Type B pancreatic cell (in vitro differentiated cells): ENCODE results near the gene CBL. TPM values are rescaled to one million over a fixed set of nuclear protein-coding genes. Genes with fewer than 3 reads are reported as not detected.
"Not testable (repeated sequence)": the region's sequence is repeated elsewhere in the genome, so short reads cannot be mapped to it uniquely, and the experiment has no call there.

Experiments
- DNase-seq: peaks from one replicate; pipeline ENCODE4 v3.0.0; 2021; ENCODE audit warnings: mixed read lengths; ENCODE audit not compliant: unreplicated experiment; ENCODE audit errors: extremely low spot score
- H3K27ac Mint-ChIP-seq: 2 replicates; pipeline ENCODE4 v1.8.0; 2021; ENCODE audit warnings: mild to moderate bottlenecking, mixed read lengths
- H3K27me3 Mint-ChIP-seq: 2 replicates; pipeline ENCODE4 v1.8.0; 2021; ENCODE audit warnings: mixed read lengths
- H3K36me3 Mint-ChIP-seq: 2 replicates; pipeline ENCODE4 v1.8.0; 2021; ENCODE audit warnings: mixed read lengths
- H3K4me1 Mint-ChIP-seq: one replicate; pipeline ENCODE4 v1.8.0; 2021; ENCODE audit warnings: mixed read lengths; ENCODE audit not compliant: unreplicated experiment
- H3K4me3 Mint-ChIP-seq: 2 replicates; pipeline ENCODE4 v1.8.0; 2021; ENCODE audit warnings: mild to moderate bottlenecking, mixed read lengths
- H3K9me3 Mint-ChIP-seq: 2 replicates; pipeline ENCODE4 v1.8.0; 2021; ENCODE audit warnings: mixed read lengths
- CTCF ChIP-seq: fragments of 200-600 bp; sonication (generic); conservative IDR thresholded peaks from 2 replicates; pipeline ENCODE4 v1.5.0; 2021; ENCODE audit warnings: antibody characterized with exemption, mild to moderate bottlenecking
- total RNA-seq: library from RNA; stranded (reverse); gene quantifications from 2 replicates; pipeline ENCODE4 v1.2.1, GENCODE V29; 2021; ENCODE audit warnings: low replicate concordance

CBL gene
- total RNA-seq, 1 donor from 2014 or later = 21.1 TPM

DNA sequence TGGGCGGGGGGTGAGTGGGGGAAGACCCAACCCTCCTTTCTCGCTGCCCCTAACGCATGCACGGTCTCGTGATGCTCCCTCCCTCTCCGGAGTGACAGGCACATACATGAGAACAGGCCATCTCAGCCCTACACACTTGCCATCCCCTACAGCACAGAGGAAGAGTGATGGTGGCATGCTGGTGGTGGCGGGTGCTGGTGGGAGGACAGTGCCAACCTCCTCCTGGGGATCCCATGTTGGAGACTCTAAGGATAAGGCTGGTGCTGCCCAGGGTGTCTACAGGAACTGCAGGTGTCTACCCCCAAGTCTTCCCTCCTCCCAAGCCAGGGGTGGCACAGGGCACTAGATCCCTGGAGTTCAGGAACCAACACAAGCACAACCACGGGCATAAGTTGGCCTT is 44.3 kb upstream of the CBL start:
- H3K4me1 Mint-ChIP-seq = no peaks in the 10 kb centered on the region
- peaks cover 18% of the 10 kb centered on the region for H3K27me3 Mint-ChIP-seq
- H3K36me3 Mint-ChIP-seq = no peaks in the 10 kb centered on the region
- no peak for TF ChIP-seq CTCF
- no peak overlapping the region for H3K4me3 Mint-ChIP-seq
- no peak for DNase-seq
- H3K9me3 Mint-ChIP-seq = no peaks in the 10 kb centered on the region
- no peak overlapping the region for H3K27ac Mint-ChIP-seq

GRCh38 chr11:119166368-119167076 is 39.6 kb upstream of the CBL start:
- Mint-ChIP-seq H3K4me3 (no peak overlapping the region), H3K9me3 (no peaks in the 10 kb centered on the region), H3K27ac (peak overlapping the region; percentile 50), H3K36me3 (no peaks in the 10 kb centered on the region), H3K4me1 (peaks cover 7% of the 10 kb centered on the region), H3K27me3 (peaks cover 5% of the 10 kb centered on the region)
- no peak for TF ChIP-seq CTCF
- no peak for DNase-seq

DNA sequence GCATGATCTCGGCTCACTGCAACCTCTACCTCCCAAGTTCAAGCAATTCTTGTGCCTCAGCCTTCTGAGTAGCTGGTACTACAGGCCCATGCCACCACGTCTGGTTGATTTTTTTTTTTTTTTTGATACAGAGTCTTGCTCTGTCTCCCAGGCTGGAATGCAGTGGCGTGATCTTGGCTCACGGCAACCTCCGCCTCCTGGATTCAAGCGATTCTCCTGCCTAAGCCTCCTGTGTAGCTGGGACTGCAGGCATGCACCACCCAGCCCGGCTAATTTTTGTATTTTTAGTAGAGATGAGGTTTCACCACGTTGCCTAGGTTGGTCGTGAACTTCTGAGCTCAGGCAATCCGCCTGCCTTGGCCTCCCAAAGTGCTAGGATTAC is 39.1 kb upstream of the CBL start:
- DNase-seq, H3K27me3 Mint-ChIP-seq, H3K4me3 Mint-ChIP-seq, H3K4me1 Mint-ChIP-seq, H3K9me3 Mint-ChIP-seq, H3K36me3 Mint-ChIP-seq: not testable (repeated sequence)
- peak overlapping the region; percentile 50 for H3K27ac Mint-ChIP-seq

DNA sequence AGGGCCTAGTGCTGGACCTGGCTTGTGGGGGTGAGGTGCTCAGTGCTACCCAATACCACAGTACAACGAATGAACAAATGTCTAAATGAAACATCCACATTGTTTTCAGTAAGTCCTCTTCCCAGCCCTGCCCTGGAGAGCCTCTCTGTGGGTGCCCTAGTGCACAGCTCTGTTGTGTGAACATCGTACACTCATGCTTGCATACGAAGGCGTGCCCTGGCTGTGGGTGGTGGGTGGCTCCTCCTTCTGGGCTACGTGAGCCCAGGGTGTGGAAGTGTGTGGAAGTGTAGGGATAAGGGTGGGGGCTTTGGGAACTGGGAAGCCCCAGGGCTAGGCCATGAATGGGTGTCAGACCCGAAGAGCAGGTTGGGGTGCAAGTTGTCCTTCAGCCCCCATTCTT is 38.2 kb upstream of the CBL start:
- Mint-ChIP-seq H3K4me1 (peaks cover 7% of the 10 kb centered on the region), H3K27me3 (no peaks in the 10 kb centered on the region), H3K4me3 (peak overlapping the region; percentile 79), H3K36me3 (no peaks in the 10 kb centered on the region), H3K27ac (peak overlapping the region; percentile 71), H3K9me3 (no peaks in the 10 kb centered on the region)
- TF ChIP-seq CTCF = no peak
- DNase-seq = no peak

DNA sequence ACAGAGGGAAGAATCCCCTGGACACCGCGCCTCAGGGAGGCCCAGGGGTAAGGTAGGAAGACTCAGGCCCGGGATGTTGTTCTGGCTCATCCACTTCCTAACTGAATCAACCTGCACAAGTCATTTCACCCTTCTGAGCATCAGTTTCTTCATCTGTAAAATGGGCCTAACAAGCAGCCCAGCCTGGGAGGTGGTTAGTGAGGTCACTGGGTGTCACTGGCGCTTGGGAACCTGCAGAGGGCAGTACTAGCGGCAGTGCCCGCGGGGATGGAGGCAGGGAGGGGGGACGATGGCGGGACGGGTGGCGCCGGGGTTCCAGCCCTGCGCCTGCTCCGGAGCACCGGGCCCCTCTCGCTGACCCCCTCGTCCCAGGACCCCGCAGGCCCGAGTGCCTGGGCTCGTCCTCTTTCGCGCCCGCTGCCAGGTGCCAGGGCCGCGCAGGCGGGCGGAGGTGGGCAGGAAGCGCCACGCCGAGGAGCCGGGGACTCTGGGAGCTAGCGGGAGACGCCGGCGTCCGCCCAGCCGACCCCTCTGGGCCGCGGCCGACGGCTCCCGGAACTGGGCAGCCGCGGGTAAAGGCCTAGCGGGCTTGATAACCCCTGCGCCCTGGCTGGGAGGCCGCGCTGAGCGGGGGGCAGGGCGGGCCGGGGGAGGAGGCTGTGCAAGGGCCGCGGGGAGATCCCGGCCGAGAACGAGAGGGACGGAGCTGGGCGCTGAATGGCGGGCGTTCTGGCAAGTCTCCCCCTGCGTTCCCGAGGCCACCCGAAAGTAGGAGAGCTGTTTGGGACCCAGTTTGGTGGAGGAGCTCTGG is 37.5 kb upstream of the CBL start, which contains the start of gene NLRX1:
Gene NLRX1, plus strand, starts transcription at position 255 of the 811 bp plus-strand sequence. CDS start 2,679 bp downstream, outside the sequence.
- peak within 1 kb of the TSS; percentile 89 for H3K4me3 Mint-ChIP-seq
- H3K9me3 Mint-ChIP-seq = no peaks in the 10 kb centered on the region
- H3K4me1 Mint-ChIP-seq = peaks cover 7% of the 10 kb centered on the region
- no peaks in the 10 kb centered on the region for H3K36me3 Mint-ChIP-seq
- H3K27ac Mint-ChIP-seq = peak within 1 kb of the TSS; percentile 84
- peak; percentile 83 for DNase-seq
- peak; percentile 84 for TF ChIP-seq CTCF
- no peaks in the 10 kb centered on the region for H3K27me3 Mint-ChIP-seq

DNA sequence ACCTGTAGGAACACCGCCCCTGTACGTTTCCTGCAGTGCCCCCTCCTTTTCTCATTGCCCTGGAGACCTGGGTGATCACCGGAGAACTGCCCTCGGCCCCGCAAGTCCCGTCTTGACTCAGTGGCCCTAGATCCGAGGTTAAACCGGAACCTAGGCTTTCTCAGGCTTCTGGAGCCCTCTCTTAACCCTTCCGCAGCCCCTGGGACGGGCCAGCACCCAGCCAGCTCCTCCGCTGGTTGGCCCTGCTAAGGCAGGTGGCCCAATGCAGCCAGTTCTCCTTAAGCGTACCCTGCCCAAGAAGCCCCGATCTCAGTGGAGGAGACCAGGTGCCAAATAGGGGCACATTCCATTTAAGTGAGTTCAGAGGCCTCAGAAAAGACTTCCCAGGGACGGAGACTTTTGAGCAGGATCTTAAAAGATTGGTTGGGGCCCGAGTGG is 36.8 kb upstream of the CBL start:
- Mint-ChIP-seq H3K27ac (peak overlapping the region; percentile 84), H3K9me3 (no peaks in the 10 kb centered on the region), H3K27me3 (no peaks in the 10 kb centered on the region), H3K4me1 (peaks cover 7% of the 10 kb centered on the region), H3K4me3 (peak overlapping the region; percentile 89), H3K36me3 (no peaks in the 10 kb centered on the region)
- TF ChIP-seq CTCF = no peak
- DNase-seq = no peak
